H9 (cell line): ENCODE measurements around the gene ANAPC2. TPM values are rescaled to one million over a fixed set of nuclear protein-coding genes. Genes with fewer than 3 reads are reported as not detected.
A peak's percentile ranks its signal among the peaks of the same experiment; 100 is the strongest.

Experiments used
- DNase-seq: peaks from one replicate; pipeline ENCODE4 v3.0.0-alpha.2; 2017
- H2AFZ ChIP-seq: one replicate; pipeline ENCODE4 v1.6.1; 2013; ENCODE audit warnings: mild to moderate bottlenecking, low read length, control low read depth, moderate library complexity
- H2AK5ac ChIP-seq: 2 replicates; pipeline ENCODE4 v1.6.1; 2013; ENCODE audit warnings: low read length, control low read depth, mixed read lengths; ENCODE audit not compliant: insufficient read length
- H2BK120ac ChIP-seq: one replicate; pipeline ENCODE4 v1.6.1; 2013; ENCODE audit warnings: low read depth, mild to moderate bottlenecking, low read length, control low read depth, inconsistent platforms; ENCODE audit not compliant: poor library complexity, severe bottlenecking
- H2BK12ac ChIP-seq: 2 replicates; pipeline ENCODE4 v1.6.1; 2013; ENCODE audit warnings: low read length, control low read depth, mixed read lengths, low read depth; ENCODE audit not compliant: insufficient read length
- H2BK15ac ChIP-seq: 2 replicates; pipeline ENCODE4 v1.6.1; 2013; ENCODE audit warnings: low read depth, low read length, control low read depth
- H2BK20ac ChIP-seq: one replicate; pipeline ENCODE4 v1.6.1; 2013; ENCODE audit warnings: low read depth, mild to moderate bottlenecking, low read length, control low read depth, inconsistent platforms; ENCODE audit not compliant: poor library complexity, severe bottlenecking
- H2BK5ac ChIP-seq: 2 replicates; pipeline ENCODE4 v1.6.1; 2013; ENCODE audit warnings: low read length, control low read depth, mixed read lengths; ENCODE audit not compliant: insufficient read length
- H3K14ac ChIP-seq: 2 replicates; pipeline ENCODE4 v1.6.1; 2013; ENCODE audit warnings: low read length, control low read depth; ENCODE audit not compliant: insufficient read depth
- H3K18ac ChIP-seq: 2 replicates; pipeline ENCODE4 v1.6.1; 2013; ENCODE audit warnings: low read depth, mild to moderate bottlenecking, mixed read lengths, low read length, control low read depth; ENCODE audit not compliant: insufficient read length
- H3K23ac ChIP-seq: 2 replicates; pipeline ENCODE4 v1.6.1; 2013; ENCODE audit warnings: low read length, control low read depth, mixed read lengths, low read depth; ENCODE audit not compliant: insufficient read length
- H3K23me2 ChIP-seq: 2 replicates; pipeline ENCODE4 v1.6.1; 2013; ENCODE audit warnings: low read depth, mild to moderate bottlenecking, mixed read lengths, low read length, control low read depth; ENCODE audit not compliant: insufficient read length, poor library complexity, severe bottlenecking
- H3K27ac ChIP-seq: 2 replicates; pipeline ENCODE4 v1.5.1; 2013; ENCODE audit warnings: low read length, control low read depth, mixed read lengths, low read depth; ENCODE audit not compliant: insufficient read length
- H3K27me3 ChIP-seq: 2 replicates; pipeline ENCODE4 v1.6.1; 2013; ENCODE audit warnings: low read length, control low read depth, inconsistent platforms; ENCODE audit not compliant: insufficient read depth
- H3K4ac ChIP-seq: 2 replicates; pipeline ENCODE4 v1.6.1; 2013; ENCODE audit warnings: low read depth, mild to moderate bottlenecking, control low read depth, inconsistent platforms, low read length, moderate library complexity
- H3K4me1 ChIP-seq: 2 replicates; pipeline ENCODE4 v1.6.1; 2013; ENCODE audit warnings: low read length, control low read depth, inconsistent platforms; ENCODE audit not compliant: insufficient read depth
- H3K4me2 ChIP-seq: 2 replicates; pipeline ENCODE4 v1.6.1; 2013; ENCODE audit warnings: low read length, control low read depth, mixed read lengths; ENCODE audit not compliant: insufficient read length, insufficient read depth
- H3K56ac ChIP-seq: 2 replicates; pipeline ENCODE4 v1.6.1; 2013; ENCODE audit warnings: low read depth, mild to moderate bottlenecking, mixed read lengths, low read length, control low read depth; ENCODE audit not compliant: insufficient read length
- H3K79me1 ChIP-seq: 2 replicates; pipeline ENCODE4 v1.6.1; 2013; ENCODE audit warnings: low read depth, mild to moderate bottlenecking, moderate library complexity, low read length, control low read depth, inconsistent platforms; ENCODE audit not compliant: insufficient read depth, poor library complexity, severe bottlenecking
- H3K79me2 ChIP-seq: 2 replicates; pipeline ENCODE4 v1.6.1; 2013; ENCODE audit warnings: low read length, control low read depth, inconsistent platforms; ENCODE audit not compliant: insufficient read depth
- H3K9ac ChIP-seq: 2 replicates; pipeline ENCODE4 v1.6.1; 2013; ENCODE audit warnings: low read length, control low read depth, mixed read lengths; ENCODE audit not compliant: insufficient read length; ENCODE audit errors: extremely low read depth
- H3K9me3 ChIP-seq: one replicate; pipeline ENCODE4 v1.6.1; 2013; ENCODE audit warnings: low read depth, low read length, inconsistent platforms; ENCODE audit not compliant: control insufficient read depth
- H3T11ph ChIP-seq: one replicate; pipeline ENCODE4 v1.6.1; 2013; ENCODE audit warnings: mild to moderate bottlenecking, low read length, control low read depth, inconsistent platforms
- H4K20me1 ChIP-seq: one replicate; pipeline ENCODE4 v1.6.1; 2013; ENCODE audit not compliant: control insufficient read depth, insufficient read length, insufficient read depth
- H4K5ac ChIP-seq: 2 replicates; pipeline ENCODE4 v1.6.1; 2013; ENCODE audit warnings: low read depth, mild to moderate bottlenecking, mixed read lengths, low read length, control low read depth; ENCODE audit not compliant: insufficient read length
- H4K8ac ChIP-seq: replicated peaks from 2 replicates; pipeline ENCODE4 v1.6.1; 2013; ENCODE audit warnings: low read length, control low read depth, mixed read lengths, low read depth; ENCODE audit not compliant: insufficient read length
- H4K91ac ChIP-seq: 2 replicates; pipeline ENCODE4 v1.6.1; 2013; ENCODE audit warnings: low read depth, mild to moderate bottlenecking, moderate library complexity, mixed read lengths, low read length, control low read depth; ENCODE audit not compliant: insufficient read length
- H3K27ac Mint-ChIP-seq, 3 experiments: 2 replicates in 2 of 3; 3 replicates in 1 of 3; pipeline ENCODE4 v1.8.0; 2020 to 2021; ENCODE audit warnings: mixed read lengths in 3 of 3, mild to moderate bottlenecking in 1 of 3, moderate library complexity in 1 of 3
- H3K27me3 Mint-ChIP-seq: 2 replicates; pipeline ENCODE4 v1.8.0; 2021; ENCODE audit warnings: low read depth, mild to moderate bottlenecking, moderate library complexity, mixed read lengths
- H3K36me3 Mint-ChIP-seq, 3 experiments: 2 replicates in 2 of 3; 3 replicates in 1 of 3; pipeline ENCODE4 v1.8.0; 2020 to 2021; ENCODE audit warnings: low read depth in 3 of 3, mixed read lengths in 3 of 3; ENCODE audit not compliant: insufficient read depth in 1 of 3
- H3K4me1 Mint-ChIP-seq, 2 experiments: 2 replicates each; pipeline ENCODE4 v1.8.0; 2020; ENCODE audit warnings: mixed read lengths in 2 of 2
- H3K4me3 Mint-ChIP-seq, 2 experiments: 2 replicates in 1 of 2; 3 replicates in 1 of 2; pipeline ENCODE4 v1.8.0; 2020 to 2021; ENCODE audit warnings: mild to moderate bottlenecking in 2 of 2, mixed read lengths in 2 of 2, moderate library complexity in 1 of 2
- H3K9me3 Mint-ChIP-seq, 2 experiments: 2 replicates in 1 of 2; 3 replicates in 1 of 2; pipeline ENCODE4 v1.8.0; 2020; ENCODE audit warnings: mild to moderate bottlenecking in 2 of 2, mixed read lengths in 2 of 2, moderate library complexity in 1 of 2
- WGBS: extraction: QIAGEN DNeasy Blood & Tissue Kit; methylation state at CpG from one replicate; pipeline ENCODE4 v1.1.7; 2013; ENCODE audit warnings: missing lambda C conversion rate, low lambda C conversion rate, mixed read lengths; ENCODE audit not compliant: insufficient read length; ENCODE audit errors: extremely low coverage; 5-methylcytosine and 5-hydroxymethylcytosine counted together
- total RNA-seq: library from RNA; stranded (reverse); gene quantifications from 2 replicates; pipeline ENCODE4 v1.2.1, GENCODE V29; 2021
- TF ChIP-seq, protein P1 (sequence below): fragments of 200-600 bp; sonication (generic); conservative IDR thresholded peaks from 3 replicates; pipeline ENCODE4 v1.8.0; 2021; ENCODE audit warnings: antibody characterized with exemption, mild to moderate bottlenecking

ANAPC2 gene
- total RNA-seq, 1 experiment from 2014 or later = 54.8 TPM

DNA sequence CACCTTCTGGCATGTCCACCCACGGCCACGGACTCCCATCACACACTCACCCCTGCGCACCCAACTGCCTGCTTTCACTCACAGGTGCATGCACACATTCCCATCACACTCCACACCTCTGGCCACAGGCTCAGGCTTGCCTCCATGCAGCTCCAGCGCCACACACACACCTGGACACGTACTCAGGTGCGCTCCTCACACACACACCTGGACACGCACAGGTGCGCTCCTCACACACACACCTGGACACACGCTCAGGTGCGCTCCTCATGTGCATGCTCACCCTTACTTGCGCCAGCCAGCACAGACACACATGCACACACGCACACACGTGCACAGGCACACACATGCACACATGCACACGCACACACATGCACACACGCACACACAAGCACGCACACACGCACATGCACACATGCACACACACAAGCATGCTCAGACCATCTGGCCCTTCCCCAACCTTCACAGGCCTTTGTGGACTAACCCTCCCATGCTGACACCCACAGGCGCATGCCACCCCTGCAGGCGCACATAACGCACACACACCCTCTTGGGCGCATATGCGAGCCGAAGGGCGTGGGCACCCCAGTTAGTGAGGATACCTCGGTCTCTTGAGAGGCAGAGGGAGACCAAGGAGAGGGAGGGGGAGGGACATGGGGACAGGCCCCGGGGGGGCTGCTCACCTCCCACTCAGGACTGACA is 41.1 kb downstream of the ANAPC2 start:
- H2AFZ ChIP-seq = no peak overlapping the region
- H3K23ac ChIP-seq = no peak overlapping the region
- no peaks in the 10 kb centered on the region for H3K9me3 ChIP-seq
- no peak for DNase-seq
- no peak overlapping the region for H2BK120ac ChIP-seq
- peaks cover 50% of the 10 kb centered on the region for H3K27me3 Mint-ChIP-seq
- TF ChIP-seq, protein P1, sequence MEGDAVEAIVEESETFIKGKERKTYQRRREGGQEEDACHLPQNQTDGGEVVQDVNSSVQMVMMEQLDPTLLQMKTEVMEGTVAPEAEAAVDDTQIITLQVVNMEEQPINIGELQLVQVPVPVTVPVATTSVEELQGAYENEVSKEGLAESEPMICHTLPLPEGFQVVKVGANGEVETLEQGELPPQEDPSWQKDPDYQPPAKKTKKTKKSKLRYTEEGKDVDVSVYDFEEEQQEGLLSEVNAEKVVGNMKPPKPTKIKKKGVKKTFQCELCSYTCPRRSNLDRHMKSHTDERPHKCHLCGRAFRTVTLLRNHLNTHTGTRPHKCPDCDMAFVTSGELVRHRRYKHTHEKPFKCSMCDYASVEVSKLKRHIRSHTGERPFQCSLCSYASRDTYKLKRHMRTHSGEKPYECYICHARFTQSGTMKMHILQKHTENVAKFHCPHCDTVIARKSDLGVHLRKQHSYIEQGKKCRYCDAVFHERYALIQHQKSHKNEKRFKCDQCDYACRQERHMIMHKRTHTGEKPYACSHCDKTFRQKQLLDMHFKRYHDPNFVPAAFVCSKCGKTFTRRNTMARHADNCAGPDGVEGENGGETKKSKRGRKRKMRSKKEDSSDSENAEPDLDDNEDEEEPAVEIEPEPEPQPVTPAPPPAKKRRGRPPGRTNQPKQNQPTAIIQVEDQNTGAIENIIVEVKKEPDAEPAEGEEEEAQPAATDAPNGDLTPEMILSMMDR = no peak
- no peaks in the 10 kb centered on the region for H3K23me2 ChIP-seq
- no peak overlapping the region for H2BK12ac ChIP-seq
- no peak overlapping the region for H3T11ph ChIP-seq
- no peaks in the 10 kb centered on the region; the same call in 1 of the 2 replicates for H3K4me1 ChIP-seq
- peaks cover 0 to 11% of the 10 kb centered on the region in 2 experiments; a peak in 2 of 4 replicates for H3K4me1 Mint-ChIP-seq
- no peak overlapping the region for H4K8ac ChIP-seq
- no peak overlapping the region for H2BK5ac ChIP-seq
- H3K79me2 ChIP-seq = no peaks in the 10 kb centered on the region
- no peak overlapping the region for H2BK15ac ChIP-seq
- no peaks in the 10 kb centered on the region; a peak in 2 of 5 replicates for H3K9me3 Mint-ChIP-seq
- peak overlapping the region in 1 of 3 experiments; percentile 12; a peak in 2 of 7 replicates for H3K27ac Mint-ChIP-seq
- H3K56ac ChIP-seq = no peak overlapping the region
- H3K36me3 Mint-ChIP-seq = no peaks in the 10 kb centered on the region
- H3K27me3 ChIP-seq = no peaks in the 10 kb centered on the region; the same call in 1 of the 2 replicates
- H4K91ac ChIP-seq = no peak overlapping the region
- no peak overlapping the region for H3K27ac ChIP-seq
- no CpG with 5 or more reads among the region's 26 CpGs for WGBS
- no peak overlapping the region for H3K14ac ChIP-seq
- peak overlapping the region in 1 of 2 experiments; percentile 16; a peak in 1 of 5 replicates for H3K4me3 Mint-ChIP-seq
- no peak overlapping the region for H2AK5ac ChIP-seq
- H3K4ac ChIP-seq = no peak overlapping the region
- no peak overlapping the region for H2BK20ac ChIP-seq
- no peaks in the 10 kb centered on the region for H4K20me1 ChIP-seq
- H3K4me2 ChIP-seq = no peak overlapping the region
- H3K18ac ChIP-seq = no peak overlapping the region
- H3K79me1 ChIP-seq = no peaks in the 10 kb centered on the region
- no peak overlapping the region for H4K5ac ChIP-seq
- no peak overlapping the region for H3K9ac ChIP-seq
